Activated CD8-positive, alpha-beta T cell treated with anti-CD3 and anti-CD28 coated beads for 36 hours (primary cell): Measurements from ENCODE around the gene NCOR1. TPM values are rescaled to one million over a fixed set of nuclear protein-coding genes. Genes with fewer than 3 reads are reported as not detected.

Experiments used
- ATAC-seq: fragments of 200-7000 bp; cut with Tn5 transposase; one replicate; pipeline ENCODE4 v1.10.0; 2021; ENCODE audit warnings: mild to moderate bottlenecking, moderate library complexity
- CTCF ChIA-PET: fragments of 350-600 bp; sonication (Branson Sonifier 250); formaldehyde crosslinking; loops from one replicate; lab custom pipeline; 2021; ENCODE audit warnings: antibody characterized with exemption; lab: Charles Lee
- POLR2A ChIA-PET: fragments of 350-600 bp; sonication (Branson Sonifier 250); formaldehyde crosslinking; loops from one replicate; lab custom pipeline; 2021; ENCODE audit warnings: antibody characterized with exemption; lab: Charles Lee
- DNase-seq: peaks from one replicate; pipeline ENCODE4 v3.0.0-alpha.2; 2020
- H3K27ac Mint-ChIP-seq: one replicate; pipeline ENCODE4 v1.8.0; 2021; ENCODE audit warnings: mild to moderate bottlenecking, mixed read lengths
- H3K27me3 Mint-ChIP-seq: one replicate; pipeline ENCODE4 v1.8.0; 2021; ENCODE audit warnings: mixed read lengths
- H3K36me3 Mint-ChIP-seq: one replicate; pipeline ENCODE4 v1.8.0; 2021; ENCODE audit warnings: low read depth, mixed read lengths
- H3K4me1 Mint-ChIP-seq: one replicate; pipeline ENCODE4 v1.8.0; 2021; ENCODE audit warnings: low read depth, mixed read lengths
- H3K4me3 Mint-ChIP-seq: one replicate; pipeline ENCODE4 v1.8.0; 2021; ENCODE audit warnings: mild to moderate bottlenecking, moderate library complexity, mixed read lengths
- H3K9me3 Mint-ChIP-seq: one replicate; pipeline ENCODE4 v1.8.0; 2021; ENCODE audit warnings: mixed read lengths
- CTCF ChIP-seq: fragments of 200-600 bp; IDR thresholded peaks from one replicate; pipeline ENCODE4 v1.8.0; 2022; ENCODE audit warnings: antibody characterized with exemption, mild to moderate bottlenecking
- intact Hi-C: fragments of 100-400 bp; cut with micrococcal nuclease; formaldehyde crosslinking; loops from one replicate; pipeline ENCODE4 v1.10.0; 2022
- total RNA-seq, 2 experiments: library from RNA; stranded (reverse); gene quantifications; one replicate each; pipeline ENCODE4 v1.2.3, GENCODE V29; 2021

The NCOR1 gene
- total RNA-seq, 2 experiments from 2014 or later = 123 TPM

- DNase-seq = no peak
- ATAC-seq = no peak
- CTCF ChIA-PET = no interaction called here
- peaks cover 4% of the 10 kb centered on the region for H3K4me1 Mint-ChIP-seq
- H3K27ac Mint-ChIP-seq = no peak overlapping the region
- intact Hi-C loops = no loop called here
- H3K36me3 Mint-ChIP-seq = peaks cover 25% of the 10 kb centered on the region
- no peak overlapping the region for H3K4me3 Mint-ChIP-seq
- POLR2A ChIA-PET = no interaction called here
- TF ChIP-seq CTCF = no peak
- no peaks in the 10 kb centered on the region for H3K27me3 Mint-ChIP-seq
- H3K9me3 Mint-ChIP-seq = no peaks in the 10 kb centered on the region
Observed at GRCh38 chr17:16108386-16108785, 106.9 kb downstream of the NCOR1 start.

- no peak for TF ChIP-seq CTCF
- Mint-ChIP-seq H3K4me1 (peaks cover 4% of the 10 kb centered on the region), H3K4me3 (no peak overlapping the region), H3K27ac (no peak overlapping the region), H3K27me3 (no peaks in the 10 kb centered on the region), H3K9me3 (no peaks in the 10 kb centered on the region), H3K36me3 (peaks cover 23% of the 10 kb centered on the region)
- CTCF ChIA-PET = no interaction called here
- no peak for ATAC-seq
- intact Hi-C loops = no loop called here
- POLR2A ChIA-PET = interaction anchor here (0.6 kb wide), 1 partner anchor 18 kb away, joined by 3 read pairs; no protein-coding TSS in a partner anchor
- no peak for DNase-seq
Observed at GRCh38 chr17:16107165-16107770, 108.1 kb downstream of the NCOR1 start.

GRCh38 chr17:16106161-16106891 lies 109.0 kb downstream of the NCOR1 start:
- DNase-seq (no peak), ATAC-seq (no peak)
- no peak overlapping the region for H3K4me3 Mint-ChIP-seq
- no peaks in the 10 kb centered on the region for H3K9me3 Mint-ChIP-seq
- TF ChIP-seq CTCF = no peak
- H3K27ac Mint-ChIP-seq = no peak overlapping the region
- intact Hi-C loops = no loop called here
- H3K4me1 Mint-ChIP-seq = peaks cover 4% of the 10 kb centered on the region
- ChIA-PET POLR2A (no interaction called here), CTCF (no interaction called here)
- no peaks in the 10 kb centered on the region for H3K27me3 Mint-ChIP-seq
- H3K36me3 Mint-ChIP-seq = peaks cover 26% of the 10 kb centered on the region

GRCh38 chr17:16104189-16104588 lies 111.1 kb downstream of the NCOR1 start:
- ChIA-PET CTCF (no interaction called here), POLR2A (no interaction called here)
- no peaks in the 10 kb centered on the region for H3K9me3 Mint-ChIP-seq
- no peak for DNase-seq
- TF ChIP-seq CTCF = no peak
- H3K27me3 Mint-ChIP-seq = no peaks in the 10 kb centered on the region
- H3K36me3 Mint-ChIP-seq = peaks cover 28% of the 10 kb centered on the region
- intact Hi-C loops = no loop called here
- H3K27ac Mint-ChIP-seq = no peak overlapping the region
- no peak overlapping the region for H3K4me3 Mint-ChIP-seq
- H3K4me1 Mint-ChIP-seq = peaks cover 4% of the 10 kb centered on the region
- ATAC-seq = no peak

GRCh38 chr17:16101440-16101839 lies 113.9 kb downstream of the NCOR1 start:
- H3K9me3 Mint-ChIP-seq = no peaks in the 10 kb centered on the region
- H3K4me1 Mint-ChIP-seq = peaks cover 4% of the 10 kb centered on the region
- H3K27me3 Mint-ChIP-seq = no peaks in the 10 kb centered on the region
- CTCF ChIA-PET = no interaction called here
- intact Hi-C loops = no loop called here
- TF ChIP-seq CTCF = no peak
- no peak overlapping the region for H3K4me3 Mint-ChIP-seq
- POLR2A ChIA-PET = interaction anchor here (0.6 kb wide), 1 partner anchor 420 kb away, joined by 4 read pairs; no protein-coding TSS in a partner anchor
- peaks cover 38% of the 10 kb centered on the region for H3K36me3 Mint-ChIP-seq
- DNase-seq = no peak
- peak overlapping the region; percentile 61 for H3K27ac Mint-ChIP-seq
- no peak for ATAC-seq
